Rectal smooth muscle tissue (tissue), 1 donor: ENCODE results near the gene LRP2.

Experiments
- H3K27ac ChIP-seq: one replicate; pipeline ENCODE4 v1.7.0; 2013; ENCODE audit warnings: low read depth, low read length, inconsistent platforms
- H3K27me3 ChIP-seq: one replicate; pipeline ENCODE4 v1.7.0; 2013; ENCODE audit warnings: low read length; ENCODE audit not compliant: control insufficient read depth, insufficient read depth
- H3K36me3 ChIP-seq: one replicate; pipeline ENCODE4 v1.7.0; 2013; ENCODE audit warnings: low read length; ENCODE audit not compliant: control insufficient read depth, insufficient read depth
- H3K4me1 ChIP-seq: one replicate; pipeline ENCODE4 v1.7.0; 2013; ENCODE audit warnings: low read length; ENCODE audit not compliant: control insufficient read depth, insufficient read depth
- H3K4me3 ChIP-seq: one replicate; pipeline ENCODE4 v1.7.0; 2013; ENCODE audit warnings: low read length
- H3K9ac ChIP-seq: one replicate; pipeline ENCODE4 v1.7.0; 2013; ENCODE audit warnings: low read length

LRP2 gene

DNA sequence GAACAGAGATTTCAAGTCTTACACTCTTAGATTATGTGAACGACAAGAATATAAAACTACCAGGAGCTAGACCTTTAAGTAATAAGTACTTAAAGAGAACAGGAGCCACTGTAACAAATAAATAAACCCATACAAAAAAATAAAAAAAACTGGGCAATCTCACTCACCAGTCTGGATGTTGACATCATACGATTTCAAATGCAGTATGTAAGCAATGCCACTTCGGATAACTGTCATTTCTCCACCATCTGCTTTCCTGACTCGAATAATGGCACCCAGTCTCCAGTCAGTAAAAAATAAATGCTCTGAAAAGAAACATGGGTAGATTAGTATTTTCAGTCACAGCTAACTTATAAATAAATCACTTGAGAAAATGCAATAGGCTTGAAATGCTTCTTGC is 115.1 kb downstream of the LRP2 start:
- no peaks in the 10 kb centered on the region for H3K27me3 ChIP-seq
- H3K27ac ChIP-seq, result no peak overlapping the region
- no peaks in the 10 kb centered on the region for H3K4me1 ChIP-seq
- H3K9ac ChIP-seq, result no peak overlapping the region
- H3K4me3 ChIP-seq, result no peak overlapping the region
- H3K36me3 ChIP-seq, result no peaks in the 10 kb centered on the region

DNA sequence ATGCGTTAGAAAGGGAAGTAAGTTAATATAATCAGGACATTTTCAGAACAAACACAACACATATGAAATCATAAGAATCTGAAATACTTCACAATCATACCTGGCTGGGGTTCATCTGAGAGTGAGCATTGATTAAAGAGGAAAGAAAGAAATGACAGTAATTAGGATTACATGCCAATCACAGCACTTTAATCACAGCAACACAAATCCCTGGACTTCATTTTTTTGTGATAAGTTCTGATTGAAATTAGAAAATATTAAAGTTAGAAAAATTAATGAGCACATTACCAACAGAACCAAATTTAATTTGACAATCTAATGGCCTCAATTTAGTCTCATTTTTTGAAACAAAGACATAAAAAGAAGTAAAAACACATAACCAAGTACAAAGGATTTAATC is 121.9 kb downstream of the LRP2 start:
- no peak overlapping the region for H3K9ac ChIP-seq
- no peaks in the 10 kb centered on the region for H3K27me3 ChIP-seq
- H3K27ac ChIP-seq, result no peak overlapping the region
- H3K36me3 ChIP-seq, result no peaks in the 10 kb centered on the region
- H3K4me3 ChIP-seq, result no peak overlapping the region
- H3K4me1 ChIP-seq, result peaks cover 3% of the 10 kb centered on the region

DNA sequence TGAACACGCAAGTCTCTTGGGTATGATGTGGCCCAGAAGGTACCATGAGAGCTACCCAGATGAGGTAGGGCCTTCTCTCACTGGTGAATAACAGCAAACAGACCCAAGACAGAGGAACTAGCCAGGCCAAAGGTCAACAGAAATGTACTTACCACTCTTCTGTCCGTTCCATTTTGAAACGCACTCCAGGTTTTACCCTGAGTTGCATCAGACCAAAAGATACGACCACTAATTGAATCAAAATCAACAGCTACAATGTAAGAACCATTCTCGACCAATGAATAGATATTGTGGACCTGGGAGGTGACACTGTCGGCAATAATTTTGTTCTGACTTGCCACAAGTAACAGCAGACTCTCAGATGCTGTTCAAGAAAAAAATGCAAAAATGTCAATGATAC is 124.4 kb downstream of the LRP2 start:
- H3K9ac ChIP-seq, result no peak overlapping the region
- no peaks in the 10 kb centered on the region for H3K27me3 ChIP-seq
- H3K27ac ChIP-seq, result no peak overlapping the region
- H3K4me3 ChIP-seq, result no peak overlapping the region
- peaks cover 3% of the 10 kb centered on the region for H3K4me1 ChIP-seq
- H3K36me3 ChIP-seq, result no peaks in the 10 kb centered on the region

DNA sequence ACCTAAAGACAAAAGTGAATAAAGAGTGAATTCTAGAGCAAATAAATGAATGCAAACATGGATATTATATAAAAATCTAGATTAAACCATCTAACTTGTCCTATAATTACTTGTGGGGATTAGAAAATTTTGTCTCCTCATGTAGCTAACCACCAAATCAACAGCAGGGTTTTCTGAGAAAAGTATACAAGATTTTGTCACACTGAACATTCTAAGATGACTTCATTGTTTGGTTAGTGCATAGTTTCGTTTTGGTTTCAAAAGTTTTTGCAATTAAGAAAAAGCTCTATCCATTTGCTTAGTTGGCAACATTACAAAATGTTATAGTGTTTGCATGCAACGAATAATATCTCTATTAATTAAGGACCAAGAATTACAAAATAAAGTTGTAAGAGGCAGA is 125.0 kb downstream of the LRP2 start:
- no peak overlapping the region for H3K4me3 ChIP-seq
- H3K9ac ChIP-seq, result no peak overlapping the region
- no peak overlapping the region for H3K27ac ChIP-seq
- no peaks in the 10 kb centered on the region for H3K27me3 ChIP-seq
- H3K4me1 ChIP-seq, result peaks cover 3% of the 10 kb centered on the region
- H3K36me3 ChIP-seq, result no peaks in the 10 kb centered on the region

DNA sequence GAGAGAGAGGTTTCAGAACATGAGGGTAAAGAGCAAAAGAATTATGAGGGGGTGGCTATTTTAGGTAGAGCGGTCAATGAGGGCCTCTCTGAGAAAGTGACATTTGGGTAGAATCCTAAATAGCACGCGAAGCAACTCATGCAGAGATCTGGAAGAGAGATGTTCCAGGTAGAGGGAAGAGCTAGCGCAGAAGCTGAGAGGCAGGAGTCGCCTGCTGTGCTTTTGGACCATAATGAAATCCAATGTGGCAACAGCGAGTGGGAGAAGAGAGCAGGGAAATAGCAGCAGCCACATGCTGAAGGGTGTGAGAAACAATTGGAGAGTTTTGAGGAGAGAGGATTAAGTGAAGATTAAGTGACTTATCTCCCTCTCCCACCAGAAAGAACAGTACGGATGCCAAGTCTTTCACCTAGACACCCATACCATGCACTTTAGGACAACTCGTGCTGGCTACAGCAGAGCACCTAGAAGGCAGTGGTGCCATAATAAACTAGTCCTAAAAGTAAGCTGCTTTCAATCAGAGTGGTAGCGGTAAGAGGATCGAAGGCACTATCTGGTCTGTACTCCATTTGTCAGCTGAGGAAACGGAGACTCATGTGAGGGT is 129.7 kb downstream of the LRP2 start:
- H3K9ac ChIP-seq, result no peak overlapping the region
- H3K27me3 ChIP-seq, result no peaks in the 10 kb centered on the region
- H3K4me1 ChIP-seq, result no peaks in the 10 kb centered on the region
- H3K27ac ChIP-seq, result no peak overlapping the region
- H3K4me3 ChIP-seq, result no peak overlapping the region
- H3K36me3 ChIP-seq, result no peaks in the 10 kb centered on the region

DNA sequence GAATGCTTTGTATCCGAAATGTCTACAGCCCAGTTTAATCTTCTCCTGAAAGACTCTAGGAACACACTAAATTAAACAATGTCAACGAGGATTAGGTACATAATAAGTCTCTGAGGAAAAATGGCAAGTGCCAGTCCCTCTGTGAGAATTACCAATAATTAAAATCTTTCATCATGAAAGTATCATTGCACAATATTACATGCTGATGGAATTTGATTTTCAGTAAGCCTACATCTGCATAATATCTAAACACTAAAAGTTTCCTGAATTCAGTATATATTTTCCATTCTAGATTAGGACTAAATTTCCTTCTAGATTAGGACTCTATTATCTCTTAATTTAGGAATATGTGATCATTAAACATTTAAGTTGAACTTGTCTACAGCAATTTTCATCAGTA is 132.1 kb downstream of the LRP2 start:
- Histone ChIP-seq H3K4me1 (no peaks in the 10 kb centered on the region), H3K4me3 (no peak overlapping the region), H3K27ac (no peak overlapping the region), H3K27me3 (no peaks in the 10 kb centered on the region), H3K9ac (no peak overlapping the region), H3K36me3 (no peaks in the 10 kb centered on the region)

DNA sequence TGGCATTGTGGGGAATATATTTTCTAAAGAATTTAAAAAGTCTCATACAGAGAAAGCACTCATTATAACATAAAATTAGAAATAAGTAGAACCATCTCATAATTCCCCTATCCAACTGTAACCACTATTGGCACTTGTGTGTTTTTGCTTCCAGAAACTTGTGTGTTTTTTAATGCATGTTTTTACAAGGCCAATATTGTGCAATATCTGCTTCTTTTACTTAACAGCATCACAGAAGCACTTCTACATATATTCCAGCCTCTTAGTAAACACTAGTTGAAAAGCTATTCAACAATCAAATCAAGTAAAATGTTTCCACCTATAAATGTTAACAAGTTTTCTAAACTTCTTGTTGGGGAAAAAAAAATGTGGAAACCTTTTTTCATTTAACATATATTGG is 132.7 kb downstream of the LRP2 start:
- Histone ChIP-seq H3K4me1 (no peaks in the 10 kb centered on the region), H3K27me3 (no peaks in the 10 kb centered on the region), H3K36me3 (no peaks in the 10 kb centered on the region), H3K9ac (no peak overlapping the region), H3K4me3 (no peak overlapping the region), H3K27ac (no peak overlapping the region)

DNA sequence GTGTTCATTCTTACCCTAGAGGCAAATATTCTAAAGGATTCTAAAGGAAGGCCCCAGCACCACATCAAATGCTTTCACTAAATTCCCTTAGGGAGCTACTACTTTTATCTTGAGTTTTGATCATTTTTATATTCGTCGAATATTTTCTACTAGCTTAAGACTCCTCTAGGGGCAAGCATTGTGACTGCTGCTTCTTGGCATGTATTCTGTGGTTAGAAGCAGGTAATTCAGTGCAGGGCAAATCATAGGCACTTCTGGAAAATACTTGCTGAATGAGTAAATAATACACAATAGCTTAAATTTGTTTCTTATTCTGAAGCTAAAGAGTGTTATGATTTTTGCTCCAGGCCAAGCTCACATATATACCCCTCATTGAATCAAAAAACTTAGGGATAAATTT is 136.4 kb downstream of the LRP2 start:
- Histone ChIP-seq H3K9ac (no peak overlapping the region), H3K27me3 (no peaks in the 10 kb centered on the region), H3K4me1 (no peaks in the 10 kb centered on the region), H3K36me3 (no peaks in the 10 kb centered on the region), H3K4me3 (no peak overlapping the region), H3K27ac (no peak overlapping the region)

DNA sequence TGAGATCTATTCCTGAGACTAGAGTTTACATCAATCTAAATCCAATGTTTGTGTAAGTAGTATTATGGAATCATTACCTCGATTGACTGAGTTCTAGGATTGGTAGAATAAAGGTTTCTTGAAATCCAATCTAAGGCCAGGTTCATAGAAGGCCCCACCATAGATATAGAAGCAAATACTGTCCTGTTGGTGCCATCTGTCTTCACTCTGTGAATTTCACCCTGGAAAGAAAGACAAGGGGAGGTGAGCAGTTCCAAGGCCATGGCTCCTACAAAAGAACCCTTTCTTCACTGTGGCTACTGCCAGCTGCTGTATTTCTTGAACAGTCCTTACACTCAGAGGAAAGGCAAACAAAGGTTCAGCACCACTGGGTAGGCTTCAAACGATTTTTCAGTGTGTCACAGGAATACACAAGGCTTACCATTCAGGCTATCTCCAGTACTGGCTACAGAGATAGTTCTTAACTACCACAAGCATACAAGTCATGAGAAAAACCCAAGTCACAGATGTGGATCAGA is 137.0 kb downstream of the LRP2 start:
- Histone ChIP-seq H3K27me3 (no peaks in the 10 kb centered on the region), H3K9ac (no peak overlapping the region), H3K27ac (no peak overlapping the region), H3K4me3 (no peak overlapping the region), H3K36me3 (no peaks in the 10 kb centered on the region), H3K4me1 (no peaks in the 10 kb centered on the region)

DNA sequence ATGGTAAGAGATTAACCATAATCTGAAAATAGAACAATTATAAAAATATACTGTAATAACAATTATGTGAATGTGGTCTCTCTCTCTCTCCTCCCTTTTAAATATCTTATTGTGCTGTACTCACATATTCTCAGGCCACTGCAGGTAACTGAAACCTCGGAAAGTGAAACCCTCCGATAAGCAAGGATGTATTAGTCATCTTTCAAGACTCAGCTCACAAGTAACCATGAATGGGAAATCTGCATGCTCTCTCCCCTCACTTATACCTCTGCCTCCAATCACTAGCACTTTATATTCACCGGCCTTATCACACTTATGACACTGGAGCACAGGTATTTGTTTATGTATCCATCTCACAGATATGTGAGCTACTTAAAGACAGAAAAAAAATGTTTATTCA is 139.7 kb downstream of the LRP2 start:
- Histone ChIP-seq H3K27me3 (no peaks in the 10 kb centered on the region), H3K36me3 (no peaks in the 10 kb centered on the region), H3K27ac (no peak overlapping the region), H3K9ac (no peak overlapping the region), H3K4me1 (no peaks in the 10 kb centered on the region), H3K4me3 (no peak overlapping the region)

DNA sequence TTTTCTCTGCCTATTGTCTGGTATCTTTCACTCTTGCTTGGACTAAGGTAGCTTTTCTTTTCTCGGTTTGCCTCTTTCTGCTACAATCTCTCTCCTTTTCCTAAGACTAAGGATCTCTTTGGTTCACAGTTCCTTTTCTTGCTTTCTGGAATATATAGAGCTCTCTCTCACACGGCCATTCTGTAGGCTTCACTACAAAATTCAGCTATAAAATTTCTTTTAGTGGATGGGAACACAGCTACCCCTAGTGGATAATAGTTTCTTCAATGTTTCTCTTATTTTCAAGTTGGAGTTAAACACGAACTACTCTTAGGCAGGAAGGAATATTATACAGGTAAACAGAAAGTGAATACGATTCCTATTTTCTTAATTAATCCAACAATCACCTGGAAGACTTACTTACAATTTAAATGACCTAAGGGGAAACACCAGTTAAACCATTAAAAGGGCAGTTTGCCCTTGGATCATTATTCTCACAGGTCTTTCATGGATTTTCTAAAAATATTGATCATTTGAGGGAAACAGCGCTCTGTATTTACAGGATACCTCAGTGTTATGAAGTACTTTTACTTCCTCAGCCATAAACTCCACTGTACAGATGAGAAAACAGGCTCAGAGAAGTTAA is 140.5 kb downstream of the LRP2 start:
- Histone ChIP-seq H3K9ac (no peak overlapping the region), H3K4me1 (no peaks in the 10 kb centered on the region), H3K27me3 (no peaks in the 10 kb centered on the region), H3K36me3 (no peaks in the 10 kb centered on the region), H3K27ac (no peak overlapping the region), H3K4me3 (no peak overlapping the region)

DNA sequence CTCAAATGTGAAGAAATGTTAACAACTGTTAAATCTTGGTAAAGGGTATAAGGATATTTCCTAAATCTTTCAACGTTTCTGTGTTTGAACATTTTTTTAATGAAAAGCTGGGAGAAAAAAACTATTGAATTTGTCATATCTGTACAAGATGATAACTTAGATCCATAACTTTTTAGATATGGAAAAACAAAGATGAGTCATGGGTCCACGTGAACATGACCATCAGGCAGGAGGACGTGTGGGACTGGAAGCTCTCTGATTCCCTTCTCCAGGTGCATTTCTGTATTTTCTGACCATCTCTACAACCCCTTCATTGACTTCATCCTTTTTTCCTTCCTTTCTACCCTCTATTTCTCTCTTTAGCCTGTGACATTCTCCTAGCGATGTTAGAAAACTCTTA is 151.4 kb downstream of the LRP2 start:
- H3K27me3 ChIP-seq, result no peaks in the 10 kb centered on the region

DNA sequence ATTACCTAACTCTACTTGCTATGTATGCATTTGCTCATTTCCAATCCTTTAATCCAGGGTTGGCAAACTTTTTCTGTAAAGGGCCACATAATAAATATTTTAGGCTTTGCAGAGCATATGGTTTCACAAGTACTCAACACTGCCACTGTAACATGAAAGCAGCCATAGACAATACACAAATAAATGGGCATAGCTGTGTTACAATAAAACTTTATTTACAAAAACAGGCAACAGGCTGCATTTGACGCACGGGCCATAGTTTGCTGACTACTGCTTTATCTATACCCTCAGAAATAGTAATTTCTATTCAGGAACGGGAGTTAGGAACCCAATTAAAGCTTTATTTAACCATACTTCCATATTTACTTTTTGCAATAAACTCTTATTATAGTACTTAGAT is 154.3 kb downstream of the LRP2 start:
- Histone ChIP-seq H3K27ac (no peak overlapping the region), H3K4me3 (no peak overlapping the region), H3K9ac (no peak overlapping the region), H3K36me3 (no peaks in the 10 kb centered on the region), H3K4me1 (no peaks in the 10 kb centered on the region), H3K27me3 (no peaks in the 10 kb centered on the region)

More for the DNA sequence above, 151.4 kb downstream of the LRP2 start:
- Histone ChIP-seq H3K36me3 (no peaks in the 10 kb centered on the region), H3K27ac (no peak overlapping the region), H3K9ac (no peak overlapping the region), H3K4me3 (no peak overlapping the region), H3K4me1 (no peaks in the 10 kb centered on the region)
